Motor neuron (in vitro differentiated cells): ENCODE measurements around the gene HEBP2. TPM values are rescaled to one million over a fixed set of nuclear protein-coding genes. Genes with fewer than 3 reads are reported as not detected.

Experiments
- ATAC-seq, 8 experiments: fragments of 200-7000 bp; cut with Tn5 transposase; replicated peaks in 6 of 8; 2 replicates each; pipeline ENCODE4 v1.8.0; 2021; ENCODE audit warnings: mild to moderate bottlenecking in 8 of 8, moderate library complexity in 8 of 8
- H3K27ac ChIP-seq, 2 donors: fragments of 250-450 bp; sonication (Bioruptor Pico); 2 replicates each; pipeline ENCODE4 v1.9.0; 2021; ENCODE audit warnings: antibody characterized with exemption in 2 of 2, mild to moderate bottlenecking in 2 of 2, moderate library complexity in 1 of 2
- H3K4me1 ChIP-seq, 2 donors: fragments of 250-450 bp; sonication (Bioruptor Pico); replicated peaks in 1 of 2; 2 replicates each; pipeline ENCODE4 v1.6.1; 2021; ENCODE audit warnings: antibody characterized with exemption in 2 of 2, mild to moderate bottlenecking in 2 of 2, moderate library complexity in 1 of 2
- H3K4me3 ChIP-seq, 5 donors: fragments of 250-450 bp; sonication (Bioruptor Pico); 2 replicates each; pipeline ENCODE4 v1.9.0; 2021; ENCODE audit warnings: antibody characterized with exemption in 5 of 5, mild to moderate bottlenecking in 5 of 5, moderate library complexity in 4 of 5
- WGBS, 10 experiments: fragments of 450-650 bp; shearing (Covaris generic); methylation state at CpG; one replicate each; pipeline ENCODE4 v1.0.0; 2022; 5-methylcytosine and 5-hydroxymethylcytosine counted together
- in situ Hi-C, 9 experiments: fragments of 400-800 bp; cut with MboI; loops; one replicate each; pipeline ENCODE4 v1.15.0; 2021; ENCODE audit warnings: low sequenced_read_pairs in 9 of 9, low pct_unique_long_range_greater_than_20kb in 2 of 9; ENCODE audit not compliant: unreplicated experiment in 9 of 9
- total RNA-seq, 8 experiments: library from RNA; unstranded; fragments of 300-600 nt; gene quantifications; 2 replicates each; pipeline versions ENCODE4 v1.2.3 to v1.2.4, GENCODE V29; 2022

HEBP2 gene
- total RNA-seq, 8 experiments from 2014 or later, result 11.8 to 27.9 (median 15.0) TPM

GRCh38 chr6:138430361-138431145 lies 26.5 kb downstream of the HEBP2 start:
- Histone ChIP-seq H3K4me3 (no peak overlapping the region), H3K27ac (no peak overlapping the region), H3K4me1 (no peaks in the 10 kb centered on the region)
- 60 to 100% (median 91%) methylated on average over 1 to 12 of the region's 29 CpGs; no CpG with 5 or more reads in 2 of the 10 experiments for WGBS, 10 experiments
- in situ Hi-C loops, result loop anchor here in 8 of 9 experiments (5.0 to 25.0 kb wide), 4 partner anchors 82 to 332 kb away; partner anchors contain the start of gene CCDC28A (in 5 of the 8)
- no peak for ATAC-seq

GRCh38 chr6:138431256-138432062 lies 27.4 kb downstream of the HEBP2 start:
- Histone ChIP-seq H3K27ac (no peak overlapping the region), H3K4me1 (no peaks in the 10 kb centered on the region), H3K4me3 (no peak overlapping the region)
- no peak for ATAC-seq
- in situ Hi-C loops, result loop anchor here in 8 of 9 experiments (5.0 to 25.0 kb wide), 4 partner anchors 81 to 331 kb away; partner anchors contain the start of gene CCDC28A (in 5 of the 8)
- 80 to 96% (median 90%) methylated on average over 1 to 13 of the region's 19 CpGs; no CpG with 5 or more reads in 3 of the 10 experiments for WGBS, 10 experiments

GRCh38 chr6:138432063-138432356 lies 28.0 kb downstream of the HEBP2 start:
- WGBS, 10 experiments, result 73 to 100% (median 94%) methylated on average over 1 to 6 of the region's 11 CpGs; no CpG with 5 or more reads in 5 of the 10 experiments

GRCh38 chr6:138434096-138434495 lies 30.1 kb downstream of the HEBP2 start:
- no peak for ATAC-seq
- no peak overlapping the region for H3K27ac ChIP-seq
- 68 to 94% (median 85%) methylated on average over 3 of the region's 3 CpGs; no CpG with 5 or more reads in 1 of the 10 experiments for WGBS, 10 experiments
- H3K4me3 ChIP-seq, result no peak overlapping the region
- no peaks in the 10 kb centered on the region for H3K4me1 ChIP-seq
- in situ Hi-C loops, result loop anchor here in 8 of 9 experiments (5.0 to 25.0 kb wide), 4 partner anchors 78 to 328 kb away; partner anchors contain the start of gene CCDC28A (in 5 of the 8)

More at GRCh38 chr6:138432063-138432356, 28.0 kb downstream of the HEBP2 start:
- no peaks in the 10 kb centered on the region for H3K4me1 ChIP-seq
- no peak overlapping the region for H3K4me3 ChIP-seq
- in situ Hi-C loops, result loop anchor here in 8 of 9 experiments (5.0 to 25.0 kb wide), 4 partner anchors 80 to 330 kb away; partner anchors contain the start of gene CCDC28A (in 5 of the 8)
- ATAC-seq, result no peak
- no peak overlapping the region for H3K27ac ChIP-seq

GRCh38 chr6:138434925-138435324 lies 30.9 kb downstream of the HEBP2 start:
- in situ Hi-C loops, result loop anchor here in 8 of 9 experiments (5.0 to 25.0 kb wide), 4 partner anchors 77 to 327 kb away; partner anchors contain the start of gene CCDC28A (in 5 of the 8)
- H3K4me1 ChIP-seq, result no peaks in the 10 kb centered on the region
- no peak for ATAC-seq
- WGBS, 10 experiments, result 70 to 96% (median 92%) methylated on average over 2 to 4 of the region's 4 CpGs; no CpG with 5 or more reads in 3 of the 10 experiments
- H3K27ac ChIP-seq, result no peak overlapping the region
- H3K4me3 ChIP-seq, result no peak overlapping the region

GRCh38 chr6:138439546-138439945 lies 35.5 kb downstream of the HEBP2 start:
- Histone ChIP-seq H3K27ac (no peak overlapping the region), H3K4me1 (peaks cover 0 to 1% of the 10 kb centered on the region in 2 donors), H3K4me3 (no peak overlapping the region)
- ATAC-seq, result no peak
- in situ Hi-C loops, result loop anchor here in 8 of 9 experiments (10.0 to 25.0 kb wide), 3 partner anchors 145 to 323 kb away; partner anchors contain the start of gene CCDC28A (in 5 of the 8)
- WGBS, 10 experiments, result 77 to 100% (median 95%) methylated on average over 1 to 7 of the region's 7 CpGs

- Histone ChIP-seq H3K4me3 (no peak overlapping the region), H3K27ac (no peak overlapping the region), H3K4me1 (peaks cover 0 to 4% of the 10 kb centered on the region in 2 donors)
- in situ Hi-C loops, result loop anchor here in 8 of 9 experiments (25.0 kb wide), 2 partner anchors 147 to 322 kb away; partner anchors contain the start of gene CCDC28A (in 5 of the 8)
- ATAC-seq, result no peak
- 86 to 100% (median 100%) methylated on average over 2 of the region's 3 CpGs; no CpG with 5 or more reads in 7 of the 10 experiments for WGBS, 10 experiments
Measured at GRCh38 chr6:138440296-138440695, 36.3 kb downstream of the HEBP2 start.

GRCh38 chr6:138440758-138441357 lies 36.8 kb downstream of the HEBP2 start:
- no peak for ATAC-seq
- in situ Hi-C loops, result loop anchor here in 8 of 9 experiments (25.0 kb wide), 2 partner anchors 146 to 321 kb away; partner anchors contain the start of gene CCDC28A (in 5 of the 8)
- WGBS, 10 experiments, result 88 to 100% (median 93%) methylated on average over 2 to 4 of the region's 4 CpGs; no CpG with 5 or more reads in 1 of the 10 experiments
- Histone ChIP-seq H3K4me3 (no peak overlapping the region), H3K4me1 (peaks cover 0 to 4% of the 10 kb centered on the region in 2 donors), H3K27ac (no peak overlapping the region)

- H3K27ac ChIP-seq, result no peak overlapping the region
- peaks cover 0 to 4% of the 10 kb centered on the region in 2 donors for H3K4me1 ChIP-seq
- in situ Hi-C loops, result loop anchor here in 8 of 9 experiments (25.0 kb wide), 2 partner anchors 145 to 320 kb away; partner anchors contain the start of gene CCDC28A (in 5 of the 8)
- H3K4me3 ChIP-seq, result no peak overlapping the region
- ATAC-seq, result no peak
- WGBS, 10 experiments, result 60 to 100% (median 97%) methylated on average over 1 to 6 of the region's 6 CpGs; no CpG with 5 or more reads in 4 of the 10 experiments
Measured at GRCh38 chr6:138441965-138442364, 37.9 kb downstream of the HEBP2 start.

- Histone ChIP-seq H3K4me1 (peaks cover 0 to 4% of the 10 kb centered on the region in 2 donors), H3K4me3 (no peak overlapping the region), H3K27ac (no peak overlapping the region)
- WGBS, 10 experiments, result 81 to 100% (median 100%) methylated on average over 1 to 2 of the region's 2 CpGs; no CpG with 5 or more reads in 1 of the 10 experiments
- in situ Hi-C loops, result loop anchor here in 8 of 9 experiments (25.0 kb wide), 2 partner anchors 145 to 320 kb away; partner anchors contain the start of gene CCDC28A (in 5 of the 8)
- no peak for ATAC-seq
Measured at GRCh38 chr6:138442663-138443062, 38.6 kb downstream of the HEBP2 start.

- Histone ChIP-seq H3K27ac (no peak overlapping the region), H3K4me3 (no peak overlapping the region), H3K4me1 (peaks cover 0 to 4% of the 10 kb centered on the region in 2 donors)
- in situ Hi-C loops, result loop anchor here in 8 of 9 experiments (25.0 kb wide), 2 partner anchors 143 to 318 kb away; partner anchors contain the start of gene CCDC28A (in 5 of the 8)
- no peak for ATAC-seq
Measured at GRCh38 chr6:138443979-138444378, 40.0 kb downstream of the HEBP2 start.

- H3K27ac ChIP-seq, result no peak overlapping the region
- in situ Hi-C loops, result loop anchor here in 8 of 9 experiments (25.0 kb wide), 2 partner anchors 140 to 315 kb away; partner anchors contain the start of gene CCDC28A (in 5 of the 8)
- ATAC-seq, result no peak
- 82 to 100% (median 92%) methylated on average over 1 to 6 of the region's 6 CpGs; no CpG with 5 or more reads in 1 of the 10 experiments for WGBS, 10 experiments
- H3K4me3 ChIP-seq, result no peak overlapping the region
- peaks cover 0 to 4% of the 10 kb centered on the region in 2 donors for H3K4me1 ChIP-seq
Measured at GRCh38 chr6:138446821-138447220, 42.8 kb downstream of the HEBP2 start.
